ENCODE data around the gene HYAL3.

GRCh38 chr3:50316657-50317242 lies 17.5 kb upstream of the HYAL3 start:
- no peak for TF ChIP-seq CEBPZ (IDR thresholded peaks at IDR 0.05; ENCODE audit: low read depth, low read length)
- TF ChIP-seq FOXK2 (IDR thresholded peaks at IDR 0.05): no peak
- no peak for TF ChIP-seq NRF1 (conservative IDR thresholded peaks at IDR 0.05; ENCODE audit: low read depth, low read length)
- no peak for TF ChIP-seq CREB1 (IDR thresholded peaks at IDR 0.05; ENCODE audit: low read depth)

All from GM12878 (cell line).